CMK (cell line): ENCODE measurements around the gene KPTN.

ENCODE experiments used
- DNase-seq: peaks from one replicate; pipeline ENCODE4 v3.0.0-alpha.2; 2010; ENCODE audit warnings: low read depth

KPTN gene

DNA sequence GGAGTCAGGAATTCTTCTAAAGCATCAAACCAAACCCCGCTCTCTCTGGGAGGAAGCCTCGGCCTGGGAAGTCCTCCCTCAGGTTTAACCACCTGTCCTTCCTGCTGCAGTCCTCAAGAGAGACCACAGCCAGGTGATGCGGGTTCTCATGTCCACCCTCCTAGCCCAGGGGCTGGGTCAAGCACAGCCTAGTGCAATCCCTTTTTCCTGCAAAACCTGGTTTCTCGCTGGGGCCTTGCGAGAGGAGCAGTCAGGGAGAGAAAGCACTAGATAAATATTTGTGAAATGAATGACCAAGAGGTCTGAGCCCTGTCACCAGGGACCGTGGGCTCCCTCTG lies 14.7 kb downstream of the KPTN start:
- no peak for DNase-seq

GRCh38 chr19:47467914-47468313 lies 16.1 kb downstream of the KPTN start:
- DNase-seq, result no peak

- no peak for DNase-seq
These were observed 18.1 kb downstream of the KPTN start for GRCh38 chr19:47465957-47466356.

DNA sequence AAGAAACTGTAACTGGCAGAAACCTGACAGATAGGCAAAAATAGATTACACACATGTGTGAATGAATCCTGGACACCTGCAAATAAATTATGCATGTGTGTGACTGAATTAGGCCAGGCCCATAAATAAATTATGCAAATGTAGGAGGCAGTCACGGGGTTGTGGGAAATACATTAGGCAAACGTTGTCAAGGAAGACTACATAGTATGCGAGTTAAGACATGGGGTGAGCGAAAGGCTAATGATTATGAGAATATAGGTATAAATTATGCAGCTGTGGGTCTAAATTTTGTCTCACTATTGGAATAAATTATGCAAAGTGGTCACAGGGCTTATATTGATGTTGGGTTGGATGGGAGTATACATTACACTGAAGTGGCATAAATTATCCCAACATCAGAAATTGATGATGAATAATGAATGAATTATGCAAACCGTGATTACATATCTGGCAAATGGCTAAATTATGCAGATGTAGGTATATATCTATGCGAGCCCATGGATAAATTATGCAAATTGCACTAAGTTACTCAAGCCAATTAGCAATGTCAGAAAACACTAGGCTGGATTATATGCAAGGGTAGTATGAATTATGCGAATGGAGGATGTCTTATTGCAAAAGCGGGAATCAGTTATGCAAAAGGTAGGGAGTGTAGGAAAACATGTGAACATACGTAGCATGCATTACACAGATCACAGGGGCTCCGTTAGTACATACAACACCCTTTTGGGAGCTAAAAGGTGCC lies 19.2 kb downstream of the KPTN start:
- DNase-seq, result no peak

DNA sequence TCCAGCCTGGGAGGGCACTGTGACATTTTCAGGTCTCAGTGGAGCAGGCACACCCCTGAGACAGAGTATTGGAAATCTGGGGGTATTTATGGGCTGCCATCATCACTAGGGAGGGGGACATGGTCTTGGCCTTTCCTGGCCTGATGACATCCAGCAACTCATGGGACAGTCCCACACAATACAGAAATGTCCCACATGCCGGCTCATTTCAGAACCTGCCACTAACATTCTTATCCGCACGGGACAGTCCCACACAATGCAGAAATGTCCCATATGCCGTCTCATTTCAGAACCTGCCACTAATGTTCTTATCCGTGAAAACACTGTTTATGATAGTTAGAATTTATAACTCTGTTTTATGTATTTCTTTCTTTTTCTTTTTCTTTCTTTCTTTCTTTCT lies 22.1 kb downstream of the KPTN start:
- DNase-seq, result no peak

- no peak for DNase-seq
These were observed 24.5 kb downstream of the KPTN start for GRCh38 chr19:47459477-47459876.

- no peak for DNase-seq
These were observed 25.3 kb downstream of the KPTN start for GRCh38 chr19:47458672-47459071.

GRCh38 chr19:47456721-47457474 lies 27.1 kb downstream of the KPTN start:
- DNase-seq, result no peak

DNA sequence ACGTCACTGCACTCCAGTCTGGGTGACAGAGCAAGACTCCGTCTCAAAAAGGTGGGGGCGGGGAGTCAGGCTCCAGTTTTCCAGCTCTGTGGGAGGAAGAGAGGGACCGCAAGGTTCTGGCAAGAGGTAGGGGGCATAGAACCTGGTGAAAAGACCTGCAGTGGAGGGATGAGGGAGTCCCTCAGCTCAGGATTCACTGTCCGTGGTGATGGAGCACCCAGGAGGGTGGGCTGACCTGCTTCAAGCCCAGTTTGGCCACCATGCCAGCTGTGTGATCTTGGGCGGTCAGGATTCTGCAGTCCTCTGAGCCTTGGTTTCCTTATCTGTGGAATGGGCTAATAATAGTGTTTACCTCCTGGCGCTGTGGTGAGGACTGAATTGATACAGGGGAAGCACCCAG lies 33.5 kb downstream of the KPTN start:
- DNase-seq, result no peak

- DNase-seq, result no peak
These were observed 35.7 kb downstream of the KPTN start for GRCh38 chr19:47448360-47448727.

- peak; percentile 74 for DNase-seq
These were observed 36.3 kb downstream of the KPTN start for GRCh38 chr19:47447470-47448359.

DNA sequence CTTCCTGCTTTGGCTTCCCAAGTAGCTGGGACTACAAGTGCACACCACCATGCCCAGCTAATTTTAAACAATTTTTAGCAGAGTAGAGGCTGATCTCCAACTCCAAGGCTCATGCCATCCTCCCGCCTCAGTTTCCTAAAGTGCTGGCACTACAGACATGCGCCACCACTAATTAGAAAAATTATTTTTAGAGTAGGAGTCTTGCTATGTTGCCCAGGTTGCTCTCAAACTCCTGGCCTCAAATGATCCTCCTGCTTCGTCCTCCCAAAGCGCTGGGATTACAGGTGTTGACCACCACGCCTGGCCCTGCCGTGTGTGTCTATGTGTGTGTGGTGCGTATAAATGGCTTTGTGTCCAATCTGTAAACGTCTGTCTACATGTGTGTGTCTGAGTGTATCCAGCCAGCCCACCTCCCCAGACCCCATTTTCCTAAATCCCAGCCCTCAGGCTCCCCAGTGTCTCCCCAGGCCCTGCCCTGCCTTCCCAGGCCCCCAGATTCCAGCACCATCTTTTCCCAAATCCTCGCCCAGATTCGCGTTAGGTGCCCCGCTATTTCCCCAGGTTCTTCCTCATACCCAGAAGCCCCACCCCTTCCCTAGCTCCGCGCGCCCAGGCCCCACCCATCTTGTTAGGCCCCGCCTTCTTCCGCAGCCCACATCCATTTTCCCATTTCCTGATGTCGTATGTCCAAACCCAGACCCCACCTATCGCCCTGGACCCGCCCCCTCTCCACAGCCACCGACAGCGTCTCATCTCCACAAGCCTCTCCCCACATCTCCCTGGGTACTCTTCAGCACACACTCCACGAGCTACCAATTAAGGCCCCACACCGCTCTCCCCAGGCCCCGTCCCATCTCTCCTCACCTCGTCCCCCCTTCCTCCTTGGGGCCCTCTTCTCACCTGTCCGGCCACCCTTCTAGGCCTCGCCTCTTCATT lies 37.2 kb downstream of the KPTN start:
- DNase-seq, result peak; percentile 73

GRCh38 chr19:47445937-47446402 lies 38.0 kb downstream of the KPTN start:
- peak; percentile 77 for DNase-seq

GRCh38 chr19:47445527-47445926 lies 38.5 kb downstream of the KPTN start:
- no peak for DNase-seq

DNA sequence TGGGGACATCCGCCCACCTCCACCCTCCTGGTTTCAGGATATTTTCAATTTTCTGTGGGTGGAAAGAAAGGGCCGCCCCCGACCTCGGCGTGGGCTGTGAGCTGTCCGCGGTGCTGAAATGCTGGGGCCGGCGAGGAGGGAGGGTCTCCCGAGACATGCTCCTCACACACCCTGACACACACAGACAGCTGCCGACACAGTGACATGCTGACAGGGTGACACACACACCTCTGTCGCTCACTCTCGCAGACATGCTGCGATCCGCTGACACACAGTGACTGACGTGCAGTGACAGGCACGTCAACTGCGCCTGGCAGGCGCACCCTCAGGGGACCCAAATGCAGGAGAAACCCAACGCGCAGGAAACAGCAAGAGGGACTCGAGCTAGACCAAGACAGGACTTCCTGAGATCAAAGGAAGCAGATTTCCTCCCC lies 39.6 kb downstream of the KPTN start:
- no peak for DNase-seq

GRCh38 chr19:47443331-47443730 lies 40.7 kb downstream of the KPTN start:
- DNase-seq, result no peak

DNA sequence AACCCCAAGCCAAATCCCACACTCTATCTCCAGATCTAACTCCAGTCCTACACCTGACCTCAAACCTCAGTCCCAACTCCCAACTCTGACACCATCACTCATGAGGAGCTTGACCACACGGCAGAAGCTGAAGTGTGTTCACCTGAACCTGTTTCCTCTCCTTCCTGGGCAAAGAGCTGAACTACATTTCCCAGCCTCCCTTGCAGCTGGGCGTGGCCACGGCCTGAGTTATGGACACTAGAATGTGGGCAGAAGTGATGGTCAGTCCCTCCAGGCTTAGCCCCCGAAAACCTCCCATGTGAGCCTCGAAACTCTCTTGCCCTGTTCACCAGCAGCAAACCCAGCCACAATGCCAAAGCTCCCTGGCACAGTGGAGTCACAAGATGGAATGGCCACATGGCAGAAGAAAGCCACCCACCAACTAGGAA lies 45.2 kb downstream of the KPTN start:
- DNase-seq, result no peak

GRCh38 chr19:47437500-47437899 lies 46.5 kb downstream of the KPTN start:
- DNase-seq, result no peak

DNA sequence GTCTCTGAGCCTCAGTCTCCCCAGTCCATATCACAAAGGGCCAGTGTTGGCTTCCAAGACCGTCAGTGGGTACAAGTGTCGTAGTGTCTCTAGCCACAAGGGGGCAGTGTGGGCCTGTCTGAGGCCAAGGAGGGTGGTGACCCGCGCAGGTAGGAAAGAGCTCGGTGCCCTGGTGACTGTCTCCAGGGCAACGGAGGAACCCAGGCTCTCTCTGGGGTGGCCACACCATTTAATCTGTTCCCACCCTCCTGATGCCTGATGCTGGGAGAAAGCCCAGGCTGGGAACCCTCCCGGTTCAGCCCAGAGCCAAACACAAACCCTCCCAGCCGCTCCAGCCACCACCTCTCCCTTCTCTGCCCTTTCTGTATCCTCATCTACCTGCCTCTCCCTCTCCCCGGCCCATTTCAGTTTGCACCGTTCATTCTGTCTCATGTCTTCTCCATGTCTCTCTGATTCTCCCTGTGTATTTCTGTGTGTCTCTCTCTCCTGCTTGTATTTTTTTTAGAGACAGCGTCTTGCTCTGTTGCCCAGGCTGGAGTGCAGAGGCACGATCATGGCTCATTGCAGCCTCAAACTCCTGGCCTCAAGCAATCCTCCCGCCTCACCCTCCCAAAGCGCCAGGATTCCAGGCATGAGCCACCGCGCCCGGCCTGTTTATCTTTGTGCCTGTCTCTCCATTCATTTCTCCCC lies 47.2 kb downstream of the KPTN start:
- no peak for DNase-seq

- DNase-seq, result no peak
These were observed 48.1 kb downstream of the KPTN start for GRCh38 chr19:47435883-47436417.

DNA sequence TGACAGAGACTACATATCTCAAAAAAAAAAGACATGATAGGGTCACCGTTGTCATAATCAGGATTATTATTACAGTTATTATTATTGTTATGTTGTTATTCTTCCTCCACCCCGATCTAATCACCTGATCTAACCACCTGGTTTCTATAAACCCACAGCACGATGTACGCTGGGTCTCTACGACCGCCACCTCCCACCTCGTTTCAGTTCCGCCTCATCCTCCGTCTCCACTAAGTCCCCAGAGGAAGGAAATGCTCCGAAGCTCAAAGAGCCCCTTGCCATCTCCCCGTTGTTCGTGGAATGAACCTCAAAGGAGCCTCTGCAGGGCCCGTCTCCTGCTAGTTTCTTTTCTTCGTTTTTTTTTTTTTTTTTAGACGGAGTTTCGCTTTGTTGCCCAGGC lies 48.8 kb downstream of the KPTN start:
- no peak for DNase-seq
